NCI-H345 treated with DMSO at 0.1 percent for 48 hours (cell line): ENCODE results near the gene GAGE12F.
"Not testable (repeated sequence)": the region's sequence is repeated elsewhere in the genome, so short reads cannot be mapped to it uniquely, and the experiment has no call there.

Experiments used
- DNase-seq: peaks from one replicate; lab custom pipeline; 2025; ENCODE audit not compliant: unreplicated experiment; lab: John Stamatoyannopoulos, UW

The GAGE12F gene

GRCh38 chrX:49560542-49560941, at the start of gene GAGE12F:
TSS of gene GAGE12F (plus strand) at chrX:49560842. CDS start at chrX:49561997, 1,155 bp downstream.
- not testable (repeated sequence) for DNase-seq

GRCh38 chrX:49531877-49532276, 28.8 kb upstream of the GAGE12F start, which contains the start of gene GAGE12C:
TSS of gene GAGE12C (plus strand) at chrX:49532177. CDS start at chrX:49533332, 1,155 bp downstream.
- not testable (repeated sequence) for DNase-seq

- not testable (repeated sequence) for DNase-seq
Measured at GRCh38 chrX:49541433-49541832, 19.2 kb upstream of the GAGE12F start, which contains the start of gene GAGE12D. TSS of gene GAGE12D (plus strand) at chrX:49541733. CDS start at chrX:49542888, 1,155 bp downstream.

GRCh38 chrX:49550989-49551388, 9.7 kb upstream of the GAGE12F start, which contains the start of gene GAGE12E:
TSS of gene GAGE12E (plus strand) at chrX:49551289. CDS start at chrX:49552444, 1,155 bp downstream.
- not testable (repeated sequence) for DNase-seq

GRCh38 chrX:49568728-49569127, 8.1 kb downstream of the GAGE12F start:
- not testable (repeated sequence) for DNase-seq

- DNase-seq = not testable (repeated sequence)
Measured at GRCh38 chrX:49569152-49569551, 8.5 kb downstream of the GAGE12F start.

GRCh38 chrX:49570100-49570499, 9.5 kb downstream of the GAGE12F start, which contains the start of gene GAGE12G:
TSS of gene GAGE12G (plus strand) at chrX:49570400. CDS start at chrX:49571555, 1,155 bp downstream.
- not testable (repeated sequence) for DNase-seq

- not testable (repeated sequence) for DNase-seq
Measured at GRCh38 chrX:49579649-49580048, 19.0 kb downstream of the GAGE12F start, which contains the start of gene GAGE12H. TSS of gene GAGE12H (plus strand) at chrX:49579949. CDS start at chrX:49581104, 1,155 bp downstream.

GRCh38 chrX:49589196-49589595, 28.6 kb downstream of the GAGE12F start, which contains the start of gene GAGE2A:
TSS of gene GAGE2A (plus strand) at chrX:49589496. CDS start at chrX:49590651, 1,155 bp downstream.
- not testable (repeated sequence) for DNase-seq

GRCh38 chrX:49589769-49590478, 29.3 kb downstream of the GAGE12F start:
- not testable (repeated sequence) for DNase-seq

- not testable (repeated sequence) for DNase-seq
Measured at GRCh38 chrX:49590488-49590887, 29.8 kb downstream of the GAGE12F start.

GRCh38 chrX:49598720-49599119, 38.1 kb downstream of the GAGE12F start, which contains the start of gene GAGE1:
TSS of gene GAGE1 (plus strand) at chrX:49599020. CDS start at chrX:49600175, 1,155 bp downstream.
- not testable (repeated sequence) for DNase-seq

- DNase-seq = no peak
Measured at GRCh38 chrX:49610718-49611310, 50.2 kb downstream of the GAGE12F start.
